ENCODE results near the gene NCKAP1.
"Not testable (repeated sequence)": the region's sequence is repeated elsewhere in the genome, so short reads cannot be mapped to it uniquely, and the experiment has no call there.

The NCKAP1 gene

GRCh38 chr2:182912518-182912915, 125.7 kb downstream of the NCKAP1 start:
- DNase-seq (ENCODE audit: low read depth in 2 of 3, low spot score in 1 of 3) = no peak

- DNase-seq (ENCODE audit: low read depth in 2 of 3, low spot score in 1 of 3) = no peak
Measured at GRCh38 chr2:182911813-182912517, 126.3 kb downstream of the NCKAP1 start.

- DNase-seq (ENCODE audit: low read depth in 2 of 3, low spot score in 1 of 3) = no peak
Measured at GRCh38 chr2:182910965-182911364, 127.3 kb downstream of the NCKAP1 start.

- DNase-seq (ENCODE audit: low read depth in 2 of 3, low spot score in 1 of 3) = no peak
Measured at GRCh38 chr2:182907081-182907830, 131.0 kb downstream of the NCKAP1 start.

GRCh38 chr2:182906454-182906853, 131.8 kb downstream of the NCKAP1 start:
- DNase-seq (ENCODE audit: low read depth in 2 of 3, low spot score in 1 of 3) = no peak

GRCh38 chr2:182904844-182905243, 133.4 kb downstream of the NCKAP1 start:
- no peak for DNase-seq (ENCODE audit: low read depth in 2 of 3, low spot score in 1 of 3)

GRCh38 chr2:182903566-182903965, 134.7 kb downstream of the NCKAP1 start:
- DNase-seq (ENCODE audit: low read depth in 2 of 3, low spot score in 1 of 3) = no peak

- DNase-seq (ENCODE audit: low read depth in 2 of 3, low spot score in 1 of 3) = no peak
Measured at GRCh38 chr2:182901748-182902147, 136.5 kb downstream of the NCKAP1 start.

- no peak for DNase-seq (ENCODE audit: low read depth in 2 of 3, low spot score in 1 of 3)
Measured at GRCh38 chr2:182898718-182899117, 139.5 kb downstream of the NCKAP1 start.

- DNase-seq (ENCODE audit: low read depth in 2 of 3, low spot score in 1 of 3) = no peak
Measured at GRCh38 chr2:182897137-182897536, 141.1 kb downstream of the NCKAP1 start.

- no peak for DNase-seq (ENCODE audit: low read depth in 2 of 3, low spot score in 1 of 3)
Measured at GRCh38 chr2:182895798-182896197, 142.5 kb downstream of the NCKAP1 start.

- DNase-seq (ENCODE audit: low read depth in 2 of 3, low spot score in 1 of 3) = no peak
Measured at GRCh38 chr2:182895169-182895568, 143.1 kb downstream of the NCKAP1 start.

- no peak for DNase-seq (ENCODE audit: low read depth in 2 of 3, low spot score in 1 of 3)
Measured at GRCh38 chr2:182894174-182894573, 144.1 kb downstream of the NCKAP1 start.

GRCh38 chr2:182893666-182894065, 144.6 kb downstream of the NCKAP1 start:
- no peak for DNase-seq (ENCODE audit: low read depth in 2 of 3, low spot score in 1 of 3)

GRCh38 chr2:182893035-182893434, 145.2 kb downstream of the NCKAP1 start:
- DNase-seq (ENCODE audit: low read depth in 2 of 3, low spot score in 1 of 3) = not testable (repeated sequence)

GRCh38 chr2:182891611-182892010, 146.6 kb downstream of the NCKAP1 start:
- no peak for DNase-seq (ENCODE audit: low read depth in 2 of 3, low spot score in 1 of 3)

- no peak for DNase-seq (ENCODE audit: low read depth in 2 of 3, low spot score in 1 of 3)
Measured at GRCh38 chr2:182890773-182891378, 147.4 kb downstream of the NCKAP1 start.

GRCh38 chr2:182890305-182890704, 148.0 kb downstream of the NCKAP1 start:
- DNase-seq (ENCODE audit: low read depth in 2 of 3, low spot score in 1 of 3) = no peak

GRCh38 chr2:182887753-182888415, 150.4 kb downstream of the NCKAP1 start:
- no peak for DNase-seq (ENCODE audit: low read depth in 2 of 3, low spot score in 1 of 3)

GRCh38 chr2:182887093-182887492, 151.2 kb downstream of the NCKAP1 start:
- DNase-seq (ENCODE audit: low read depth in 2 of 3, low spot score in 1 of 3) = no peak

- no peak for DNase-seq (ENCODE audit: low read depth in 2 of 3, low spot score in 1 of 3)
Measured at GRCh38 chr2:182885771-182886170, 152.5 kb downstream of the NCKAP1 start.

- DNase-seq (ENCODE audit: low read depth in 2 of 3, low spot score in 1 of 3) = no peak
Measured at GRCh38 chr2:182883451-182883850, 154.8 kb downstream of the NCKAP1 start.

Measured in stimulated activated CD4-positive, alpha-beta T cell treated with anti-CD3 and anti-CD28 coated beads, Interleukin-12 subunit alpha, Interleukin-12 subunit beta, amount 100 ng/mL, for 48 hours (primary cell).